NCI-H1417 (cell line): ENCODE measurements around the gene PLEKHA1.

ENCODE experiments used
- DNase-seq, 3 experiments: peaks; one replicate each; lab custom pipeline; 2025; lab: John Stamatoyannopoulos, UW

The PLEKHA1 gene

GRCh38 chr10:122461729-122462532, 87.4 kb downstream of the PLEKHA1 start:
- DNase-seq: peak in 2 of 3 experiments; percentile 41 to 48

DNA sequence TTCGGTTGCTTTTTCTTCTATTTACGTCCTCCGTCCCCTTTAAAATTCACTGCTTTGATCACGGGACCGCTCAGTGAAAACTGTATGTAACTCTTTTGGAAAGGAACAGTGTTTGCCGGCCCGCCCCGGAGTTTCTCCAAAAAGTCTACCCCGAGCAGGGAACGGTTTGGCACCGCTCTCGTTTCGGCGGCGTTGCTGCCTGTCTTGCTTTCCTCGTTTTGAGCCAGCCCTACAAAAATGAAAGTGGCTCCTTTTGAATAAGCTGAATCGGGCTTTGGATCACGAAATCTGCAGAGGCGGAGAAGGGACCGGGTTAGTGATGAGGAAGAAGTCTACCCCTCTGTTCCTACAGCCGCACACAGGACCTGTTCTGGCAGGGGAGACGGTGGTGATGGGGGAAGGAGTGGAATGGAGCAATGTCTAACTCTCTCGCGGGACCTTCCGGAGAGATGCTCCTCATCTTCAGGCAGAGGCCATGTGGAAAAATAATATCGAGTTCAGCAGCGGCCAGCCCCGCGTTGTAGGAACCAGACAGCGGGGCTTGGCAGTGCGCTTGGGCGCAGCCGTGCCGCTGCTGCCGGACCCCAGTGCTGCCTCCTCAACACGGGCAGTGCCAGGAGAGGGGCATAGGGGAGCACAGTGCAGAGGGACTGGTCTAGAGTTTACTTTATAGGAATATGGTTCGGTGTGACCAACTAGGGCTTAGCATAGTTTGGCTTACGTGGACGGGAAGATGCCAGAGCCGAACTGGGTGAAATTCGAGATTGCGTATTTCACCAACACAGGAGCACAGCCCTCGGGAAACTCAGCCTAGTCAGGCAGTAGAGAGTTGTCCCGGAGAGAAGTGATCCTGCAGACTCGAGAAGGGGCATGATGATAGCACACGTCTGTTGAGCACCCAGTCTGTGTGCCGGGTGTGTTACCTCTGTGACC, 88.3 kb downstream of the PLEKHA1 start:
- DNase-seq: no peak

DNA sequence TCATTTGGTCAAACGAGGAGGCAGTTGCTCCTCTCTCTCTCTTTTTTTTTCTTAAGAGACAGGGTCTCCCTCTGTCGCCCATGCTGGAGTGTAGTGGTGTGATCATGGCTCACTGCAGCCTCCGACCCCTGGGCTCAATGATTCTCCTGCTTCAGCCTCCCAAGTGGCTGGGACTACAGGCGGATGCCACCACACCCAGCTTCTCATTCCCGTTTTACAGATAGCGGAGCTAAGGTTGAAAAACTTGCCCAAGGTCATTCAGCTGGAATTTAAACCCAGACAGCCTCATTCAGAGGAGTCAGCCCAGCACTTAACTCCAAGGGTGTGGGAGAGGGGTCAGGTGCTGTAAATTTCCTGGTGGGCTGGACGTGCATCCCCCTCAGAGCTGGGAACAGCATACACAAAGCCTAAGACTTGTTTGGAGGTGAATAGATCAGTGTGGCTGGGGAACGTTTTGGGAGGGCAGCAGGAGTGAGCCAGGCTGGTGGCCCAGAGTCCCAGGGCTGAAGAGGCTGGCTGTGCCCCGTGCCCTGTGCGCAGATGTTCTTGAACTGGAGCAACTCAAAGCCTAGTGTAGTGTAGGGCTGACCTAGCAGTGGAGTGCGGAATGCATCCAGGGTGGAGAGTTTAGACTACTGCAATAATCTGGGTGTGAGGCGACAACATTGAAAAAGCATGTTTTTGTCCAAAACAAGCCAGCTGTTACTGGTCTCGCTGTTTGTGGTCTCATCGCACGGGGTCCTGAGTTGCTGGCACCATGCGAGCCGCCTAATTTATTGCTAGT, 89.2 kb downstream of the PLEKHA1 start:
- no peak for DNase-seq

DNA sequence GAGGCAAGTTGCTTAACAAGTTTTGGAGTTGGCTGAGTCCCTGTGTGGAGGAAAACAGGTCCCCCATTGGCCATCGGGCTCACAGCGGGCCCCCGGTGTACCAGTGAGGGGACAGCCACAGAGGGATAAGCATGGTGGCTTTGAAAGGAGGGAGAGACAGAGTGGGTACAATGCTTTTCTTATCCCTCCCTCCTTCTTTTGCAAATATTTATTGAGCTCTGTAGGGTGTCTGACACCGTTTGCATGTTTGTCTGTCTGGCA, 89.7 kb downstream of the PLEKHA1 start:
- no peak for DNase-seq

DNA sequence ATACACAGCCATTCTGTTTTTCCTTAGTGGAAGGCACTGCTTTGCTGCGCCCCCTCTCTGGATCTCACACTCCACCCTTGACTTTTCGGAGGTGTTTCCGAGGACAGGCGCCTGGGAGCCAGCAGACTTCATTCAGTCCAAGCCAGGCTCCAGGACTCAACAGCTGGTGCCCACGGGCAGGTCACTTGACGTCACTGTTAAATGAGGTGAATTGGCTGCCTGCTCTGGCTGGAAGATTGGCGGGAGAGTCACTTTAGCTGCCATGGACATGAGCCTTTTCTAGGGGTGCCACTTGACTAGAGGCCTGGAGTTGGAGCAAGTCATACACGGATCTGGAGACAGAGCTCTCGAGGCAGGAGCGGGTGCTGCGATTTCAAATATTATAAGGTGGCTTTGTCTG, 90.1 kb downstream of the PLEKHA1 start:
- DNase-seq: no peak

- no peak for DNase-seq
Measured at GRCh38 chr10:122465401-122466040, 91.0 kb downstream of the PLEKHA1 start.

DNA sequence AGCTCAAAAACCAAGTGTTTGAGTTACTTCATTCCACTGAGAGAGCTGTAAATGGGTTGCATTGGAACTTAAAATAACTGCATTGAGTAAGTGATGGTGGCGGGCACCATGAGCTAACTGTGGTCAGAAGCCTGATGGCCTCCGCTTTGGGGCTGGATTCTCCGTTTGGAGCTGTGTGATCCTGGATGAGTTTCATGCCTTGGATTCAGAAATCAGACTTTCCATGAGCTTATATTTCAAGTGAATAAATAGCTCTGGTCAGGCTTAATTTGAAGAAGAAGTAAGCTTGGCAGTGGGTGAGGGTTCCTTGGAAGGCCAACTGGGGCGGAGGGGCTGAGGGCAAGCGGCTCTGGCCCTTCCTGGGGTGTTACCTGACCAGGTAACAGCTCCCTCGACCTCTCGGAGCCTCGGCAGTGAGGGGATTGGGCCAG, 92.5 kb downstream of the PLEKHA1 start:
- no peak for DNase-seq

DNA sequence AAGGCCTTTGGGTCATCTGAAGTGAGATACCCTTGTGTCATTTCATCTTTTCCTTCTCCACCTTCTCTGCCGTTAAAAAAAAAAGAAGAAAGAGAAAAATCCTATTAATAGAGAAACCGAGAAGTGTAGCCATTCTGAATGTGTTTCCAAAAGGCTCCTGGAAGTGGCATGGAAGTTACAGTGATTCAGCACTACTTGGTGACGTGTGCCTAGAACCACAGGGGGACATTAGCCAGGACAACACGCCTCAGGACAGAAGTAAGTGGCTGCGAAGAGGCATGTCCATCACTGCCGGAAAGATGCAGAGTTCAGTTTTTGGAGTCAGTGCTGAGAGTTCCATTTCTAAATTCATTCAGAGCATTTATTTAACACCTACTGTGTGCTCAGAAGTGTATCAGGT, 93.2 kb downstream of the PLEKHA1 start:
- no peak for DNase-seq

DNA sequence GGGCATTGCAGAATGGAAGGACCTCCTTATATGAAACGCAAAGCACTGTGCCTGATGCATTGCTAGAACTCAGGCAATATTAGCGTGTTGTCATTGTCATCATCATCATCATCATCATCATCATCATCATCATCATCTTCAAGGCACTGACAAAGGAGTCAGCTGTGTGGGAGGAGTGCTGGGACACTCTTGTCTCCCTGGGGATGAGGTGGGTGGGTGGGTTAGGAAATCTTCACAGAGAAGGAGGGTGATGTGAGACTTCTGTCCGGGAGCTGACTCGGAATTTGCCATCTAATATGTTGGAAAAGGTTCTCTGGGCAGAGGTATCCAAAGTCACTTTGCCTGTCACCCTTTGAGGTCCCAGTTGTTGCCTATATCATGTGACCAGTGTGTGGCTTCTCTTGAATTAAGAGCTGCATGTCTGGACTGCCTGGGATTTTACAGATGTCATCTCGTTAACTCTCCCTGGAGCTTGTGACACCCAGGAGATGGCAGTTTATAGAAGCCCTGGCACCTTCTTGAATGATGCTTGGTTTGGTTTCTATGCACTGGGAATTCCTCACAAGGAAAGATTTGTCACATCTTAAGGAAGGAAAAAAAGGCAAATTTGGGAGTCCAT, 93.9 kb downstream of the PLEKHA1 start:
- DNase-seq: peak in 1 of 3 experiments; percentile 61

DNA sequence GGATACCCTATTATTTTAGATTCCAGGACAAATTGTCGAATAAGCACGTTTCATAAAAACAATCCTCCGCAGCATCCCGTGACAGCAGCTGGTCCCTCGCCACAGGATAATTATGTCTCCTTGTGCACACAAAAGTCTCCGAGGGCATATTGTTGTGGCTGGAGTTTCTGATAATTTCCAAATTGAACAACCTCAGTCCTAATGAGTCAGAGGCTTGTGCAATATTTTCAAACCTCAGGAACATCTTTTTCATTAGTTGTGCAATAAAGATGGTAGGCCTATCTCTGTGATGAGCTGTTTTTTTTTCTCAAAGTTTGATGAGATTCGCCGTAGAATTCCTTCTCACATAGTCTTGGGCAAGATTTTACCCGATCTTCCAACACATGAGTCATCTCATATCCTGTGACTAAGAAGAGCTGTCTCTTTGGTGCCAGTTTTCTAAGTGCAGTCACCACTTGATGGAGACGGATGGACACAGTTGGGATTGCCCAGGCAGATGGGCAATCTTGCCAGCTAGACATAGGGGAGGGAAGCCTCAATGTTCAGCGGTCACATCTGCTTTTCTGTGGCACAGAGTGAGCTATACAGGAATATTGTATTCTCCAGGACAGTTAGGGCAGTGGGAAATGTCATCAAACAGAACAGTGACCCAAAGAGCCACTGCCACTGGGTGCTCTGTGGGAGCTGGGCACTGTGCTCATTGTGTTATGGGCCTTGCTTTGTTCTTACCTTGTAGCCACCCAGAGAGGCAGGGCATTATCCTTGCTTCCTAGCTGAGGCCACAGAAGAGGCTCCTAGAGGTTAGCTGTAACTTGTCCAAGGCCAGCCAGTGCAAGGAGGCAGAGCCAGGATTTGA, 94.6 kb downstream of the PLEKHA1 start:
- peak in 2 of 3 experiments; percentile 13 to 61 for DNase-seq

GRCh38 chr10:122469848-122470247, 95.3 kb downstream of the PLEKHA1 start:
- DNase-seq: no peak

GRCh38 chr10:122471531-122472177, 97.1 kb downstream of the PLEKHA1 start:
- no peak for DNase-seq

GRCh38 chr10:122473116-122473515, 98.6 kb downstream of the PLEKHA1 start:
- DNase-seq: no peak

- DNase-seq: no peak
Measured at GRCh38 chr10:122474131-122474818, 99.8 kb downstream of the PLEKHA1 start.

DNA sequence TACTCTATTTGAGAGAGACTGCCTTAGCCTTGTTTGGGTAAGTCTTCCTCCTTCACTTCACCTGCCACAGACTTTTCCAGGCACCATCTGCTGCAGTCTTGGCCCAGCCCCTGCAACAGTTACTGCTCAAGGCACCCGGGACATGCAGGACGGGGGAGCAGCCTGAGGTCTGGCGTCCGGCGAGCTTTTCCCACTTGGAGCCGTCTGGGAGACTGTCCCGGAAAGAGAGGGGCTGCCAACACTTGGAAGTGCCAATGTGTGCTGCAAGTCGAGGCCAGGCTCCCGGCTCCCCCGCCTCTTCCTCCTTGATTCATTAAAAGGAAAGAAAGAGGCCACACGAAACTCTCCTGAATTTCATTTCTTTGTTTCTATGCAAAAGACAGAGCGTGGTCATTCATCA, 100.6 kb downstream of the PLEKHA1 start:
- DNase-seq: no peak

DNA sequence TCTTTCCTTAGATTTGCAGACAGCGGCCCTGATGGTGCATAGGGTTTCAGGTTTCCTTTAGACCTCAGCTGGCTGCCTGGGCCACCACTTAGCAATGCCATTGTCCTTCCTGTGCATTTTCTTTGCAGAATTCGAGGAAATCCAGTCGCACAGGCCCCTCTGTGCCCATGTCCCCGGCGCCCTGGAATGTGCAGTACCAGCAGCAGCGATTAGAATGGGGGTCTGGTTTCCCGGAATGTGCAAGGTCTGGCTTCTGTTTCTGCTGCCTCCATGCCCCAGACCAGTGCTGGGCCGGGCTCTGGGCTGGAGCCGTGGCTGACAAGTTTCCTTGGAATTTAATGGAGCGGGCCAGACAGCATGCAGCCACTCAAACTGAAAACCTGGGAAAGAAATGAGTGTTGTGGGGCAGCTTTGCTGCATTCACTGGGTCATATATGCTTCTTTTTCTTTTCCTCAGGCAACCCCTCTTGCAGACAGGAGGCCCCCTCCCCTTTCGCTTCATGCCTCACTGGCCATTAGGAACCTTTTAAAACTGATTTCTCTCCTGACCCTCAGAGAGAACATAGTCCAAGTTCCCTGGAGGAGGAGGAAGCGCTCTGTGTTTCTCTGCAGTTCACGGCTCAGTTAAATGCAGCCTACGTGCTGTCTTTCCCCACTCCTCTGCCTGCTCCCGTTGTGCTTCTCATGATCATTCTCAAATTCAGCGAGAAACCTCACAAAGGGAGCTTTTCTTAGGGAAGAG, 101.3 kb downstream of the PLEKHA1 start:
- DNase-seq: peak in 1 of 3 experiments; percentile 6

GRCh38 chr10:122476333-122476695, 101.8 kb downstream of the PLEKHA1 start:
- peak; percentile 24 to 70 (median 40) for DNase-seq

DNA sequence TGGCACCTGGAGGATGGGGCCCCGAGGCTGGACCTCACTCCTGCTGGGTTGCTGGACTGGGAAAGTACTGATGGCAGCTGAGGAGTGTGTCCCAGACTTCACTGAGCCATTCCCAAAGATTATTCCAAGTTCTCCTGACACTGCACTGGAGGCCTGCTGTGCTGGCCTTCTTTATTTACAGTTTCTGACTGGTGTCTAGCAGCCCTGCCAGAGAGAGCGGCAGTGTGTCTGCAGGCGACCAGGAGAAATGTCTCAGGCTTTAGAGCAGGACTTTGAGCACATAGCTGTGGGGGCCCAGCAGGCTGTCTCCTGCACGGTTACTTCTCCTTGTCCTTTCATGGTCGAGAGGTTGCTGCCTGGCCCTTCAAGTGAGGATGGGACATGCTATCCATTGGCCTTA, 102.9 kb downstream of the PLEKHA1 start:
- no peak for DNase-seq

GRCh38 chr10:122478971-122479370, 104.5 kb downstream of the PLEKHA1 start:
- no peak for DNase-seq
